Thoracic aorta (tissue), 2 donors: Measurements from ENCODE around the gene MADD. TPM values are rescaled to one million over a fixed set of nuclear protein-coding genes. Genes with fewer than 3 reads are reported as not detected.

Experiments
- ATAC-seq: fragments of 150-250 bp; one replicate; pipeline ENCODE4 v1.8.0; 2017; ENCODE audit warnings: low read depth; ENCODE audit not compliant: insufficient number of reproducible peaks, low FRiP score
- DNase-seq: peaks from one replicate; pipeline ENCODE4 v3.0.0-alpha.2; 2020; ENCODE audit warnings: low spot score
- H3K27ac ChIP-seq, 2 donors: fragments of 200-600 bp; sonication (generic); 1 replicate in 1 of 2; 2 replicates in 1 of 2; pipeline ENCODE4 v1.5.1; 2016; ENCODE audit warnings: mild to moderate bottlenecking in 2 of 2, moderate library complexity in 2 of 2
- H3K27me3 ChIP-seq: fragments of 200-600 bp; sonication (generic); replicated peaks from 2 replicates; pipeline ENCODE4 v1.6.0; 2016; ENCODE audit warnings: mild to moderate bottlenecking; ENCODE audit not compliant: insufficient read depth
- H3K36me3 ChIP-seq: fragments of 200-600 bp; sonication (generic); one replicate; pipeline ENCODE4 v1.5.1; 2016
- H3K4me1 ChIP-seq, 2 donors: fragments of 200-600 bp; sonication (generic); 1 replicate in 1 of 2; 2 replicates in 1 of 2; pipeline versions ENCODE4 v1.5.1 to v1.6.0; 2016; ENCODE audit warnings: low read depth in 2 of 2, mild to moderate bottlenecking in 1 of 2; ENCODE audit not compliant: control insufficient read depth in 1 of 2
- H3K4me3 ChIP-seq: fragments of 200-600 bp; sonication (generic); 2 replicates; pipeline ENCODE4 v1.5.1; 2016; ENCODE audit warnings: mild to moderate bottlenecking
- H3K9me3 ChIP-seq: fragments of 200-600 bp; sonication (generic); 2 replicates; pipeline ENCODE4 v1.5.1; 2016
- CTCF ChIP-seq: fragments of 200-600 bp; sonication (generic); IDR thresholded peaks from one replicate; pipeline ENCODE4 v1.5.1; 2019; ENCODE audit warnings: antibody characterized with exemption
- total RNA-seq, 2 donors: library from RNA; depleted of rRNA; stranded (reverse); fragments of >200 nt; gene quantifications; one replicate each; pipeline versions ENCODE4 v1.1.0 to v1.2.3, GENCODE V29; 2016

MADD gene
- total RNA-seq, 2 donors from 2014 or later = 58.9 to 74.3 TPM

GRCh38 chr11:47352556-47352955, 82.6 kb downstream of the MADD start, which contains the start of gene MYBPC3:
Gene MYBPC3, minus strand, starts transcription at chr11:47352702. Its CDS starts 55 bp downstream, at chr11:47352647.
- Histone ChIP-seq H3K27me3 (no peaks in the 10 kb centered on the region), H3K4me3 (no peak within 1 kb of the TSS), H3K36me3 (no peaks in the 10 kb centered on the region), H3K9me3 (no peaks in the 10 kb centered on the region), H3K27ac (no peak within 1 kb of the TSS), H3K4me1 (peaks cover 0 to 5% of the 10 kb centered on the region in 2 donors)
- TF ChIP-seq CTCF = no peak
- no peak for DNase-seq
- ATAC-seq = no peak

GRCh38 chr11:47353978-47354774, 84.2 kb downstream of the MADD start:
- no peak for DNase-seq
- Histone ChIP-seq H3K36me3 (no peaks in the 10 kb centered on the region), H3K4me3 (no peak overlapping the region), H3K9me3 (no peaks in the 10 kb centered on the region), H3K4me1 (peaks cover 0 to 5% of the 10 kb centered on the region in 2 donors), H3K27me3 (no peaks in the 10 kb centered on the region), H3K27ac (no peak overlapping the region)
- TF ChIP-seq CTCF = no peak
- ATAC-seq = no peak

- no peaks in the 10 kb centered on the region for H3K27me3 ChIP-seq
- H3K27ac ChIP-seq = no peak overlapping the region
- DNase-seq = no peak
- H3K4me3 ChIP-seq = peak overlapping the region; percentile 69
- no peak for ATAC-seq
- TF ChIP-seq CTCF = no peak
- no peaks in the 10 kb centered on the region for H3K9me3 ChIP-seq
- H3K4me1 ChIP-seq = peaks cover 0 to 5% of the 10 kb centered on the region in 2 donors
- H3K36me3 ChIP-seq = no peaks in the 10 kb centered on the region
Observed at GRCh38 chr11:47354913-47355282, 85.0 kb downstream of the MADD start.

GRCh38 chr11:47355283-47356128, 85.6 kb downstream of the MADD start:
- Histone ChIP-seq H3K36me3 (no peaks in the 10 kb centered on the region), H3K4me3 (peak overlapping the region; percentile 69), H3K27ac (no peak overlapping the region), H3K9me3 (no peaks in the 10 kb centered on the region), H3K27me3 (no peaks in the 10 kb centered on the region), H3K4me1 (peaks cover 0 to 5% of the 10 kb centered on the region in 2 donors)
- peak; percentile 86 for TF ChIP-seq CTCF
- DNase-seq = peak; percentile 31
- no peak for ATAC-seq
